ENCODE data around the gene LTF.

LTF gene

GRCh38 chr3:46408853-46409252 lies 55.9 kb downstream of the LTF start:
- Histone ChIP-seq H3K27me3 (ENCODE audit: insufficient read depth, poor library complexity, severe bottlenecking) (no peaks in the 10 kb centered on the region), H3K4me3 (replicated peaks; ENCODE audit: insufficient read depth, low read length) (no peak overlapping the region), H3K27ac (replicated peaks) (no peak overlapping the region)
- TF ChIP-seq POLR2AphosphoS5 (IDR thresholded peaks at IDR 0.05; ENCODE audit: low read depth): no peak
- no peak for TF ChIP-seq GABPA (IDR thresholded peaks at IDR 0.05; ENCODE audit: low read depth)
- no peak for TF ChIP-seq REST (IDR thresholded peaks at IDR 0.05; ENCODE audit: insufficient replicate concordance, low read depth)
- no peak for TF ChIP-seq SPI1 (IDR thresholded peaks at IDR 0.05; ENCODE audit: borderline replicate concordance, low read depth)
- no peak for DNase-seq (ENCODE audit: low read depth in 1 of 2, low spot score in 1 of 2)

- H3K4me3 ChIP-seq (replicated peaks; ENCODE audit: insufficient read depth, low read length): no peak overlapping the region
- DNase-seq (ENCODE audit: low read depth in 1 of 2, low spot score in 1 of 2): no peak
- no peak overlapping the region for H3K27ac ChIP-seq (replicated peaks)
- no peaks in the 10 kb centered on the region for H3K27me3 ChIP-seq (ENCODE audit: insufficient read depth, poor library complexity, severe bottlenecking)
- TF ChIP-seq GABPA (IDR thresholded peaks at IDR 0.05; ENCODE audit: low read depth) (no peak), POLR2AphosphoS5 (IDR thresholded peaks at IDR 0.05; ENCODE audit: low read depth) (no peak), CTCF (IDR thresholded peaks at IDR 0.05; ENCODE audit: insufficient read depth, low read length) (no peak), SPI1 (IDR thresholded peaks at IDR 0.05; ENCODE audit: borderline replicate concordance, low read depth) (no peak), REST (IDR thresholded peaks at IDR 0.05; ENCODE audit: insufficient replicate concordance, low read depth) (no peak)
Observed at GRCh38 chr3:46407970-46408369, 56.7 kb downstream of the LTF start.

GRCh38 chr3:46406788-46407611 lies 57.7 kb downstream of the LTF start, which contains the start of the genes CCR5AS and CCRL2:
CCR5AS (minus strand) TSS chr3:46407066.
CCRL2 (plus strand) TSS chr3:46407259; CDS start chr3:46408080, 821 bp downstream.
- no peak for TF ChIP-seq POLR2AphosphoS5 (IDR thresholded peaks at IDR 0.05; ENCODE audit: low read depth)
- TF ChIP-seq REST (IDR thresholded peaks at IDR 0.05; ENCODE audit: insufficient replicate concordance, low read depth): no peak
- no peak for TF ChIP-seq CTCF (IDR thresholded peaks at IDR 0.05; ENCODE audit: insufficient read depth, low read length)
- peak; percentile 56; the same call in 1 of the 2 replicates for TF ChIP-seq GABPA (IDR thresholded peaks at IDR 0.05; ENCODE audit: low read depth)
- peak; percentile 61; the same call in 1 of the 2 replicates for TF ChIP-seq SPI1 (IDR thresholded peaks at IDR 0.05; ENCODE audit: borderline replicate concordance, low read depth)
- Histone ChIP-seq H3K4me3 (replicated peaks; ENCODE audit: insufficient read depth, low read length) (no peak within 1 kb of the TSS; the same call in 1 of the 2 replicates), H3K27ac (replicated peaks) (peak within 1 kb of the TSS; percentile 29), H3K27me3 (ENCODE audit: insufficient read depth, poor library complexity, severe bottlenecking) (no peaks in the 10 kb centered on the region)
- peak; percentile 43 to 76 for DNase-seq (ENCODE audit: low read depth in 1 of 2, low spot score in 1 of 2)

Data from HL-60 (cell line).